WERI-Rb-1 (cell line): ENCODE data around the gene TMEM117.
"Not testable (repeated sequence)": the region's sequence is repeated elsewhere in the genome, so short reads cannot be mapped to it uniquely, and the experiment has no call there.

Source experiments
- DNase-seq: peaks from one replicate; pipeline ENCODE4 v3.0.0-alpha.2; 2020
- H3K27ac ChIP-seq: fragments of 250-450 bp; sonication (Bioruptor Pico); 2 replicates; pipeline ENCODE4 v1.5.1; 2020; ENCODE audit warnings: mild to moderate bottlenecking, moderate library complexity
- H3K27me3 ChIP-seq: fragments of 250-450 bp; sonication (Bioruptor Pico); 2 replicates; pipeline ENCODE4 v1.5.1; 2021; ENCODE audit warnings: mild to moderate bottlenecking, low read depth, moderate library complexity; ENCODE audit not compliant: insufficient read depth, severe bottlenecking
- H3K36me3 ChIP-seq: fragments of 250-450 bp; sonication (Bioruptor Pico); 2 replicates; pipeline ENCODE4 v1.5.1; 2020; ENCODE audit warnings: mild to moderate bottlenecking, moderate library complexity
- H3K4me3 ChIP-seq: 2 replicates; pipeline ENCODE4 v1.5.1; 2011; ENCODE audit warnings: low read depth, mild to moderate bottlenecking, control low read depth, low read length
- H3K9me3 ChIP-seq: fragments of 250-450 bp; sonication (Bioruptor Pico); 2 replicates; pipeline ENCODE4 v1.5.1; 2021; ENCODE audit warnings: mild to moderate bottlenecking, moderate library complexity; ENCODE audit not compliant: severe bottlenecking
- CTCF ChIP-seq: IDR thresholded peaks from 2 replicates; pipeline ENCODE4 v1.5.1; 2011; ENCODE audit warnings: low read depth, mild to moderate bottlenecking, control low read depth, inconsistent platforms, low read length

Gene TMEM117

GRCh38 chr12:44377443-44378187, 541.7 kb downstream of the TMEM117 start:
- no peak for TF ChIP-seq CTCF
- Histone ChIP-seq H3K9me3 (no peaks in the 10 kb centered on the region), H3K27ac (peak overlapping the region; percentile 49), H3K4me3 (no peak overlapping the region), H3K36me3 (no peaks in the 10 kb centered on the region), H3K27me3 (no peaks in the 10 kb centered on the region)
- peak; percentile 45 for DNase-seq

- H3K27me3 ChIP-seq, H3K4me3 ChIP-seq, H3K36me3 ChIP-seq, H3K9me3 ChIP-seq, H3K27ac ChIP-seq, DNase-seq: not testable (repeated sequence)
Measured at GRCh38 chr12:44379113-44379512, 543.2 kb downstream of the TMEM117 start.

- no peak overlapping the region for H3K4me3 ChIP-seq
- H3K9me3 ChIP-seq: no peaks in the 10 kb centered on the region
- TF ChIP-seq CTCF: no peak
- no peak for DNase-seq
- no peaks in the 10 kb centered on the region for H3K36me3 ChIP-seq
- no peak overlapping the region for H3K27ac ChIP-seq
- H3K27me3 ChIP-seq: no peaks in the 10 kb centered on the region
Measured at GRCh38 chr12:44379831-44380230, 544.0 kb downstream of the TMEM117 start.

GRCh38 chr12:44380861-44381260, 545.0 kb downstream of the TMEM117 start:
- Histone ChIP-seq H3K9me3 (no peaks in the 10 kb centered on the region), H3K27me3 (no peaks in the 10 kb centered on the region), H3K4me3 (no peak overlapping the region), H3K36me3 (no peaks in the 10 kb centered on the region), H3K27ac (no peak overlapping the region; the same call in 1 of the 2 replicates)
- no peak for DNase-seq
- no peak for TF ChIP-seq CTCF

- no peaks in the 10 kb centered on the region for H3K27me3 ChIP-seq
- H3K36me3 ChIP-seq: no peaks in the 10 kb centered on the region
- H3K9me3 ChIP-seq: no peaks in the 10 kb centered on the region
- TF ChIP-seq CTCF: no peak
- H3K4me3 ChIP-seq: no peak overlapping the region
- DNase-seq: peak; percentile 76
- H3K27ac ChIP-seq: peak overlapping the region; percentile 18; the same call in 1 of the 2 replicates
Measured at GRCh38 chr12:44381341-44381740, 545.5 kb downstream of the TMEM117 start.

GRCh38 chr12:44384136-44384535, 548.3 kb downstream of the TMEM117 start:
- Histone ChIP-seq H3K9me3 (no peaks in the 10 kb centered on the region), H3K36me3 (no peaks in the 10 kb centered on the region), H3K27ac (peak overlapping the region; percentile 72), H3K4me3 (no peak overlapping the region), H3K27me3 (no peaks in the 10 kb centered on the region)
- no peak for TF ChIP-seq CTCF
- DNase-seq: no peak
